ENCODE data around the gene ELMOD2.
A peak's percentile ranks its signal among the peaks of the same experiment; 100 is the strongest.

DNA sequence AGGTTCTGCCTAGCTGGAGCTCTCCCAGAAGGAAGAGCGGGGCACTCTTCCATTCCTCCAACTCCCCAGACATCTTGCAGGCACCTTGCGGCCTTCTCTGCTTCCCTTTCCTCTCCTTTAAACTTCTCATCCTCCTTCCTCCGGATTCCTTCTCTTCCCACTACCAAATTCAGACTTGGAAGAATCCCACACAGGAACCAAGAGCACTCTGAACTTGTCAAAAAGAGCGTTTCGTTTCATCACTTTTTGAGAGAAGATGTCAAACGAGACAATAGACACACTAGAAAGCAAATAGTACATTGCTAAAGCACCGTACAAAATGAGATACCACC is 45.3 kb downstream of the ELMOD2 start:
- TF ChIP-seq CTCF (conservative IDR thresholded peaks at IDR 0.05 in 1 of 2, IDR thresholded peaks at IDR 0.05 in 1 of 2; ENCODE audit: low read depth in 1 of 2, low read length in 2 of 2) (no peak), EZH2 (IDR thresholded peaks at IDR 0.05; ENCODE audit: low read length, missing control alignments) (peak; percentile 86)

Measured in fibroblast of lung (primary cell).